Epithelial cell of esophagus (primary cell): ENCODE data around the gene MRPL39.
"Not testable (repeated sequence)": the region's sequence is repeated elsewhere in the genome, so short reads cannot be mapped to it uniquely, and the experiment has no call there.

Experiments used
- DNase-seq: peaks from one replicate; pipeline ENCODE4 v3.0.0; 2010; ENCODE audit warnings: low read depth
- H3K4me3 ChIP-seq: 2 replicates; pipeline ENCODE4 v1.5.1; 2011; ENCODE audit warnings: mild to moderate bottlenecking, low read length, control low read depth
- CTCF ChIP-seq: IDR thresholded peaks from 2 replicates; pipeline ENCODE4 v1.5.1; 2011; ENCODE audit warnings: low read depth, mild to moderate bottlenecking, low read length, control low read depth, inconsistent platforms; ENCODE audit not compliant: insufficient read depth; ENCODE audit errors: missing control alignments

Gene MRPL39

GRCh38 chr21:25632296-25632695 is 25.0 kb upstream of the MRPL39 start:
- no peak for DNase-seq
- no peak overlapping the region for H3K4me3 ChIP-seq
- TF ChIP-seq CTCF: no peak

- TF ChIP-seq CTCF: no peak
- H3K4me3 ChIP-seq: no peak overlapping the region
- peak; percentile 60 for DNase-seq
Measured at GRCh38 chr21:25626757-25627156, 19.5 kb upstream of the MRPL39 start.

- not testable (repeated sequence) for H3K4me3 ChIP-seq, DNase-seq
Measured at GRCh38 chr21:25625776-25626555, 18.7 kb upstream of the MRPL39 start.

GRCh38 chr21:25625036-25625435 is 17.8 kb upstream of the MRPL39 start:
- H3K4me3 ChIP-seq: no peak overlapping the region
- no peak for DNase-seq
- TF ChIP-seq CTCF: no peak

- no peak for DNase-seq
- no peak for TF ChIP-seq CTCF
- H3K4me3 ChIP-seq: no peak overlapping the region
Measured at GRCh38 chr21:25624511-25624910, 17.2 kb upstream of the MRPL39 start.

- no peak for TF ChIP-seq CTCF
- H3K4me3 ChIP-seq: no peak overlapping the region
- no peak for DNase-seq
Measured at GRCh38 chr21:25619198-25619597, 11.9 kb upstream of the MRPL39 start.

- no peak overlapping the region for H3K4me3 ChIP-seq
- no peak for DNase-seq
- no peak for TF ChIP-seq CTCF
Measured at GRCh38 chr21:25615880-25616279, 8.6 kb upstream of the MRPL39 start.
